Loucy (cell line): ENCODE measurements around the gene GPC3.

Experiments
- H2AFZ ChIP-seq: fragments of 200-600 bp; sonication (generic); 2 replicates; pipeline ENCODE4 v1.6.0; 2016; ENCODE audit warnings: antibody characterized with exemption, mild to moderate bottlenecking, low read length, moderate library complexity
- H3F3A ChIP-seq: fragments of 200-600 bp; 2 replicates; pipeline ENCODE4 v1.6.0; 2016; ENCODE audit warnings: antibody characterized with exemption, low read depth, mild to moderate bottlenecking
- H3K27me3 ChIP-seq: fragments of 200-600 bp; sonication (generic); 2 replicates; pipeline ENCODE4 v1.6.1; 2014; ENCODE audit warnings: low read length, mild to moderate bottlenecking; ENCODE audit not compliant: insufficient read depth, poor library complexity, severe bottlenecking
- H3K36me3 ChIP-seq: fragments of 200-600 bp; sonication (generic); 2 replicates; pipeline ENCODE4 v1.6.1; 2016; ENCODE audit warnings: low read length; ENCODE audit not compliant: insufficient read depth
- H3K4me1 ChIP-seq: fragments of 200-600 bp; sonication (generic); 2 replicates; pipeline ENCODE4 v1.5.1; 2014; ENCODE audit warnings: low read length, mild to moderate bottlenecking; ENCODE audit not compliant: insufficient read depth, poor library complexity, severe bottlenecking
- H3K4me2 ChIP-seq: fragments of 200-600 bp; sonication (generic); 2 replicates; pipeline ENCODE4 v1.6.0; 2014; ENCODE audit warnings: antibody characterized with exemption, low read length, low read depth, mild to moderate bottlenecking; ENCODE audit not compliant: poor library complexity, severe bottlenecking
- H3K4me3 ChIP-seq: fragments of 200-600 bp; sonication (generic); 2 replicates; pipeline ENCODE4 v1.5.1; 2014; ENCODE audit warnings: low read length, mild to moderate bottlenecking, mixed read lengths; ENCODE audit not compliant: poor library complexity, severe bottlenecking
- H3K79me2 ChIP-seq: fragments of 200-600 bp; sonication (generic); 2 replicates; pipeline ENCODE4 v1.6.1; 2014; ENCODE audit warnings: low read length; ENCODE audit not compliant: insufficient read depth
- H3K9ac ChIP-seq: fragments of 200-600 bp; sonication (generic); 2 replicates; pipeline ENCODE4 v1.6.0; 2014; ENCODE audit warnings: mild to moderate bottlenecking, low read depth, low read length, moderate library complexity; ENCODE audit not compliant: poor library complexity, severe bottlenecking
- H3K9me2 ChIP-seq: fragments of 200-600 bp; sonication (generic); replicated peaks from 2 replicates; pipeline ENCODE4 v1.6.1; 2016; ENCODE audit warnings: low read depth, low read length, mixed read lengths
- H3K9me3 ChIP-seq: fragments of 200-600 bp; sonication (generic); 2 replicates; pipeline ENCODE4 v1.6.1; 2014; ENCODE audit warnings: mild to moderate bottlenecking, antibody characterized with exemption, low read length, low read depth; ENCODE audit not compliant: insufficient read depth
- H4K20me1 ChIP-seq: fragments of 200-600 bp; sonication (generic); 2 replicates; pipeline ENCODE4 v1.6.0; 2014; ENCODE audit warnings: antibody characterized with exemption, low read length, mild to moderate bottlenecking; ENCODE audit not compliant: insufficient read depth, poor library complexity, severe bottlenecking
- CTCF ChIP-seq: fragments of 200-600 bp; sonication (generic); conservative IDR thresholded peaks from 2 replicates; pipeline ENCODE4 v1.5.1; 2014; ENCODE audit warnings: mild to moderate bottlenecking, antibody characterized with exemption, low read length
- EZH2phosphoT487 ChIP-seq: fragments of 200-600 bp; IDR thresholded peaks from 2 replicates; pipeline ENCODE4 v1.6.1; 2018; ENCODE audit warnings: antibody characterized with exemption, mild to moderate bottlenecking, moderate library complexity, borderline replicate concordance

GPC3 gene

GRCh38 chrX:133513123-133513522 is 472.3 kb downstream of the GPC3 start:
- Histone ChIP-seq H3K9ac (no peak overlapping the region), H3K4me2 (no peak overlapping the region), H3K9me3 (no peaks in the 10 kb centered on the region), H3K27me3 (no peaks in the 10 kb centered on the region), H3K36me3 (no peaks in the 10 kb centered on the region), H4K20me1 (no peaks in the 10 kb centered on the region), H3K79me2 (no peaks in the 10 kb centered on the region), H3K4me1 (no peaks in the 10 kb centered on the region), H3K4me3 (no peak overlapping the region), H3K9me2 (no peaks in the 10 kb centered on the region), H2AFZ (no peak overlapping the region), H3F3A (no peaks in the 10 kb centered on the region)
- no peak for TF ChIP-seq CTCF
- TF ChIP-seq EZH2phosphoT487, result no peak

GRCh38 chrX:133511041-133511440 is 474.4 kb downstream of the GPC3 start:
- Histone ChIP-seq H3K4me3 (no peak overlapping the region), H2AFZ (no peak overlapping the region), H3K9me3 (no peaks in the 10 kb centered on the region), H3K4me1 (no peaks in the 10 kb centered on the region), H3K79me2 (no peaks in the 10 kb centered on the region), H3K4me2 (no peak overlapping the region), H3K36me3 (no peaks in the 10 kb centered on the region), H3K9ac (no peak overlapping the region), H3K27me3 (no peaks in the 10 kb centered on the region), H3F3A (no peaks in the 10 kb centered on the region), H4K20me1 (no peaks in the 10 kb centered on the region), H3K9me2 (no peaks in the 10 kb centered on the region)
- no peak for TF ChIP-seq CTCF

GRCh38 chrX:133497356-133497755 is 488.0 kb downstream of the GPC3 start:
- no peaks in the 10 kb centered on the region for H3K27me3 ChIP-seq
- H4K20me1 ChIP-seq, result no peaks in the 10 kb centered on the region
- H3K9me2 ChIP-seq, result no peaks in the 10 kb centered on the region
- no peaks in the 10 kb centered on the region for H3K4me1 ChIP-seq
- H3K9me3 ChIP-seq, result no peaks in the 10 kb centered on the region
- H3K79me2 ChIP-seq, result no peaks in the 10 kb centered on the region
- H3F3A ChIP-seq, result no peaks in the 10 kb centered on the region
- no peak overlapping the region for H2AFZ ChIP-seq
- no peak overlapping the region for H3K4me3 ChIP-seq
- TF ChIP-seq EZH2phosphoT487 (no peak), CTCF (no peak)
- H3K4me2 ChIP-seq, result no peak overlapping the region
- no peak overlapping the region for H3K9ac ChIP-seq
- H3K36me3 ChIP-seq, result no peaks in the 10 kb centered on the region
